Panc1 (cell line): ENCODE results near the gene TRIM37. TPM values are rescaled to one million over a fixed set of nuclear protein-coding genes. Genes with fewer than 3 reads are reported as not detected.

ENCODE experiments used
- ATAC-seq: fragments of 200-7000 bp; cut with Tn5 transposase; 2 replicates; pipeline ENCODE4 v1.9.1; 2020; ENCODE audit warnings: mild to moderate bottlenecking, moderate library complexity
- BruUV-seq: library from RNA; stranded (reverse); fragments of 400-500 nt; replicated peaks from 2 replicates; lab custom pipeline; 2021; lab: Mats Ljungman, UMichigan
- CTCF ChIA-PET: fragments of 300-600 bp; sonication (Branson Sonifier 250); formaldehyde crosslinking; loops from one replicate; lab custom pipeline; 2022; ENCODE audit warnings: antibody characterized with exemption; lab: Charles Lee
- POLR2A ChIA-PET: fragments of 300-600 bp; sonication (Branson Sonifier 250); formaldehyde crosslinking; loops from one replicate; lab custom pipeline; 2022; ENCODE audit warnings: antibody characterized with exemption; lab: Charles Lee
- DNase-seq: peaks from one replicate; pipeline ENCODE4 v3.0.0-alpha.2; 2010; ENCODE audit warnings: low read depth, low spot score
- H3K27ac ChIP-seq: 2 replicates; pipeline ENCODE4 v1.5.1; 2011; ENCODE audit warnings: mild to moderate bottlenecking, low read length, inconsistent platforms
- H3K27me3 ChIP-seq: fragments of 200-500 bp; sonication (Bioruptor generic); 2 replicates; pipeline ENCODE4 v1.6.0; 2014; ENCODE audit warnings: low read length, inconsistent platforms; ENCODE audit not compliant: control insufficient read depth, insufficient read depth
- H3K36me3 ChIP-seq: fragments of 200-500 bp; sonication (Bioruptor generic); 2 replicates; pipeline ENCODE4 v1.5.1; 2014; ENCODE audit warnings: inconsistent platforms, mild to moderate bottlenecking, low read length, moderate library complexity; ENCODE audit not compliant: control insufficient read depth, insufficient read depth
- H3K4me1 ChIP-seq: 2 replicates; pipeline ENCODE4 v1.5.1; 2011; ENCODE audit warnings: inconsistent platforms, mild to moderate bottlenecking, low read length, moderate library complexity; ENCODE audit not compliant: control insufficient read depth, insufficient read depth
- H3K4me3 ChIP-seq, 2 experiments: 2 replicates each; pipeline ENCODE4 v1.5.1; 2011 to 2012; ENCODE audit warnings: low read depth in 2 of 2, low read length in 2 of 2, mild to moderate bottlenecking in 2 of 2, inconsistent platforms in 1 of 2, moderate library complexity in 1 of 2
- H3K9me3 ChIP-seq: fragments of 200-500 bp; sonication (Bioruptor generic); 2 replicates; pipeline ENCODE4 v1.5.1; 2014; ENCODE audit warnings: low read depth, mild to moderate bottlenecking, inconsistent platforms, low read length, moderate library complexity; ENCODE audit not compliant: control insufficient read depth, insufficient read depth
- POLR2AphosphoS5 ChIP-seq: IDR thresholded peaks from 2 replicates; pipeline ENCODE4 v1.6.1; 2012; ENCODE audit warnings: mild to moderate bottlenecking, low read depth, low read length, moderate library complexity
- SIN3A ChIP-seq: IDR thresholded peaks from 2 replicates; pipeline ENCODE4 v1.6.1; 2012; ENCODE audit warnings: low read depth, mild to moderate bottlenecking, low read length, moderate library complexity, borderline replicate concordance; ENCODE audit not compliant: insufficient read depth
- TCF7L2 ChIP-seq: IDR thresholded peaks from 2 replicates; pipeline ENCODE4 v1.6.1; 2011; ENCODE audit warnings: mild to moderate bottlenecking, low read depth, low read length, inconsistent platforms
- in situ Hi-C: cut with HindIII; loops from 2 replicates; pipeline ENCODE4 v1.10.0; 2016; ENCODE audit warnings: low sequenced_read_pairs, low pct_unique_long_range_greater_than_20kb
- intact Hi-C: fragments of 100-400 bp; cut with micrococcal nuclease; formaldehyde crosslinking; loops from one replicate; pipeline ENCODE4 v1.10.0; 2022; ENCODE audit not compliant: unreplicated experiment
- total RNA-seq: library from RNA; stranded (reverse); gene quantifications from one replicate; pipeline ENCODE4 v1.2.1, GENCODE V29; 2021; ENCODE audit not compliant: unreplicated experiment
- TF ChIP-seq, protein P1 (sequence below), 2 experiments: IDR thresholded peaks; 2 replicates each; pipeline ENCODE4 v1.6.1; 2011 to 2012; ENCODE audit warnings: low read depth in 2 of 2, control low read depth in 1 of 2, low read length in 1 of 2, mild to moderate bottlenecking in 1 of 2, moderate library complexity in 1 of 2; ENCODE audit not compliant: insufficient read depth in 1 of 2
- TF ChIP-seq, protein P2 (sequence below): fragments of 450-650 bp; IDR thresholded peaks from 2 replicates; pipeline ENCODE4 v1.5.1; 2017; ENCODE audit warnings: mild to moderate bottlenecking

TRIM37 gene
- total RNA-seq, 1 experiment from 2014 or later, result 43.3 TPM

DNA sequence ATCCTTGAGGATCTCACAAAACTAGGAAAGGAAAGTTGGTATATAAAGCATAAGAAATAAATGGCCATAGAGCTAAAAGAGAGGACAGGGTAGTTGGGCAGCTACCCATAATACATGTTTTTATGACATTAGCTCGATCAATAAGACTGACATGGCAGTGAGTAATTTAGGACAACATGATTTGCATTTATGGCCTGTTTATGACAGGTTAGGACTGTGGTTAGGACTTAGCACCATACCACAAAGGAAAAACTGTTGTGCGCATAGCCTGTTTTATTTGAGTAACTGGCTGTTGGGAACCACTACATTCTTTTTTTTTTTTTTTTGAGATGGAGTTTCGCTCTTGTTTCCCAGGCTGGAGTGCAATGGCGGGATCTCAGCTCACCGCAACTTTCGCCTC, 18.0 kb upstream of the TRIM37 start:
- no TSS peak for BruUV-seq
- intact Hi-C loops (no loop called here), in situ Hi-C loops (no loop called here)
- ATAC-seq, result no peak
- no peaks in the 10 kb centered on the region for H3K27me3 ChIP-seq
- CTCF ChIA-PET, result no interaction called here
- POLR2A ChIA-PET, result interaction anchor here (1.3 kb wide), 1 partner anchor 14 kb away, joined by 8 read pairs; no protein-coding TSS in a partner anchor
- no peaks in the 10 kb centered on the region for H3K9me3 ChIP-seq
- peaks cover under 1% of the 10 kb centered on the region; the same call in 1 of the 2 replicates for H3K36me3 ChIP-seq
- TF ChIP-seq POLR2AphosphoS5, result no peak
- TF ChIP-seq, protein P1, sequence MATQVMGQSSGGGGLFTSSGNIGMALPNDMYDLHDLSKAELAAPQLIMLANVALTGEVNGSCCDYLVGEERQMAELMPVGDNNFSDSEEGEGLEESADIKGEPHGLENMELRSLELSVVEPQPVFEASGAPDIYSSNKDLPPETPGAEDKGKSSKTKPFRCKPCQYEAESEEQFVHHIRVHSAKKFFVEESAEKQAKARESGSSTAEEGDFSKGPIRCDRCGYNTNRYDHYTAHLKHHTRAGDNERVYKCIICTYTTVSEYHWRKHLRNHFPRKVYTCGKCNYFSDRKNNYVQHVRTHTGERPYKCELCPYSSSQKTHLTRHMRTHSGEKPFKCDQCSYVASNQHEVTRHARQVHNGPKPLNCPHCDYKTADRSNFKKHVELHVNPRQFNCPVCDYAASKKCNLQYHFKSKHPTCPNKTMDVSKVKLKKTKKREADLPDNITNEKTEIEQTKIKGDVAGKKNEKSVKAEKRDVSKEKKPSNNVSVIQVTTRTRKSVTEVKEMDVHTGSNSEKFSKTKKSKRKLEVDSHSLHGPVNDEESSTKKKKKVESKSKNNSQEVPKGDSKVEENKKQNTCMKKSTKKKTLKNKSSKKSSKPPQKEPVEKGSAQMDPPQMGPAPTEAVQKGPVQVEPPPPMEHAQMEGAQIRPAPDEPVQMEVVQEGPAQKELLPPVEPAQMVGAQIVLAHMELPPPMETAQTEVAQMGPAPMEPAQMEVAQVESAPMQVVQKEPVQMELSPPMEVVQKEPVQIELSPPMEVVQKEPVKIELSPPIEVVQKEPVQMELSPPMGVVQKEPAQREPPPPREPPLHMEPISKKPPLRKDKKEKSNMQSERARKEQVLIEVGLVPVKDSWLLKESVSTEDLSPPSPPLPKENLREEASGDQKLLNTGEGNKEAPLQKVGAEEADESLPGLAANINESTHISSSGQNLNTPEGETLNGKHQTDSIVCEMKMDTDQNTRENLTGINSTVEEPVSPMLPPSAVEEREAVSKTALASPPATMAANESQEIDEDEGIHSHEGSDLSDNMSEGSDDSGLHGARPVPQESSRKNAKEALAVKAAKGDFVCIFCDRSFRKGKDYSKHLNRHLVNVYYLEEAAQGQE (IDR thresholded peaks at IDR 0.05; ENCODE audit: insufficient read depth in 1 of 2, low read depth in 2 of 2, low read length in 1 of 2), result no peak
- no peak for TF ChIP-seq SIN3A
- no peak for TF ChIP-seq TCF7L2
- TF ChIP-seq, protein P2, sequence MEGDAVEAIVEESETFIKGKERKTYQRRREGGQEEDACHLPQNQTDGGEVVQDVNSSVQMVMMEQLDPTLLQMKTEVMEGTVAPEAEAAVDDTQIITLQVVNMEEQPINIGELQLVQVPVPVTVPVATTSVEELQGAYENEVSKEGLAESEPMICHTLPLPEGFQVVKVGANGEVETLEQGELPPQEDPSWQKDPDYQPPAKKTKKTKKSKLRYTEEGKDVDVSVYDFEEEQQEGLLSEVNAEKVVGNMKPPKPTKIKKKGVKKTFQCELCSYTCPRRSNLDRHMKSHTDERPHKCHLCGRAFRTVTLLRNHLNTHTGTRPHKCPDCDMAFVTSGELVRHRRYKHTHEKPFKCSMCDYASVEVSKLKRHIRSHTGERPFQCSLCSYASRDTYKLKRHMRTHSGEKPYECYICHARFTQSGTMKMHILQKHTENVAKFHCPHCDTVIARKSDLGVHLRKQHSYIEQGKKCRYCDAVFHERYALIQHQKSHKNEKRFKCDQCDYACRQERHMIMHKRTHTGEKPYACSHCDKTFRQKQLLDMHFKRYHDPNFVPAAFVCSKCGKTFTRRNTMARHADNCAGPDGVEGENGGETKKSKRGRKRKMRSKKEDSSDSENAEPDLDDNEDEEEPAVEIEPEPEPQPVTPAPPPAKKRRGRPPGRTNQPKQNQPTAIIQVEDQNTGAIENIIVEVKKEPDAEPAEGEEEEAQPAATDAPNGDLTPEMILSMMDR, result no peak
- DNase-seq, result no peak
- H3K4me3 ChIP-seq, result no peak overlapping the region
- H3K4me1 ChIP-seq, result no peaks in the 10 kb centered on the region
- no peak overlapping the region for H3K27ac ChIP-seq

DNA sequence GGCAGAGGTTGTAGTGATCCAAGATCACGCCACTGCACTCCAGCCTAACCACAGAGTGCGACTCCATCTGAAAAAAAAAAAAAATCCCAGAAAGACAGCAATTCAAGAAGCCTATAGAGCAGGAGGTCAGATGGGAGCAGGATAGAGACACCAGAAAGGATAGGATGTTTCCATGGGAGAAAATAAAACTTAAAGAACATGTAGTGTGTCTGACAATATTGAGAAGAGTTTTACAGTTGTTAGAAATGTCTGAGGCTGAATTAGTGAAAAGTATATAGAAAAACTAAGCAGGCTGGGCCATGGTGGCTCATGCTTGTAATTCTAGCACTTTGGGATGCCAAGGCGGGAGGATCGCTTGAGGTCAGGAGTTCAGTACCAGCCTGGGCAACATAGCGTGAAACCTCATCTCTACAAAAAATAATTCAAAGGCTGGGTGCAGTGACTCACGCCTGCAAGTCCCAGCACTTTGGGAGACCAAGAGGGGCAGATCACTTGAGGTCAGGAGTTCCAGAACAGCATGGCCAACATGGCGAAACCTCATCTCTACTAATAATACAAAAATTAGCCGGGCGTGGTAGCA, 15.3 kb upstream of the TRIM37 start:
- Histone ChIP-seq H3K27me3 (no peaks in the 10 kb centered on the region), H3K36me3 (peaks cover 2% of the 10 kb centered on the region; the same call in 1 of the 2 replicates), H3K9me3 (no peaks in the 10 kb centered on the region), H3K4me1 (no peaks in the 10 kb centered on the region), H3K27ac (no peak overlapping the region), H3K4me3 (no peak overlapping the region)
- DNase-seq (no peak), ATAC-seq (no peak)
- POLR2A ChIA-PET, result no interaction called here
- BruUV-seq, result no TSS peak
- no peak for TF ChIP-seq TCF7L2
- intact Hi-C loops, result no loop called here
- CTCF ChIA-PET, result no interaction called here
- in situ Hi-C loops, result no loop called here

DNA sequence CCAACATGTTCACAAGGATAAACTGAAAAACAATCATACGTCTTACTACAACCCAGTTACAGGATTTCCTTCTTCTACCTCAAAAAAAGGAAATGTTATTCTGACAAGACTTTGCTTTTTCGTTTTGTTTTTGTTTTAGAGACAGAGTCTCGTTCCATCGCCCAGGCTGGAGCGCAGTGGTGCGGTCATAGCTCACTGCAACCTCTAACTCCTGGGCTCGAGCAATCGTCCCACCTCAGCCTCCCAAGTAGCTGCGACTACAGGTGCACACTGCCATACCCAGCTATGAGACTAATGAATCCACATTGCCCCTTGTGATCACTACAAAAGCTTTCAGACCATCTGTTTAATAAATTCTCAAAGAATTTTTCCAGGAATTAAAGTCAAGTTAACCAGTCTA, 8.8 kb upstream of the TRIM37 start:
- in situ Hi-C loops, result no loop called here
- ChIA-PET POLR2A (no interaction called here), CTCF (no interaction called here)
- Histone ChIP-seq H3K4me3 (no peak overlapping the region), H3K9me3 (no peaks in the 10 kb centered on the region), H3K36me3 (peaks cover 2% of the 10 kb centered on the region; the same call in 1 of the 2 replicates), H3K4me1 (no peaks in the 10 kb centered on the region), H3K27ac (no peak overlapping the region), H3K27me3 (no peaks in the 10 kb centered on the region)
- DNase-seq (no peak), ATAC-seq (no peak)
- intact Hi-C loops, result no loop called here
- BruUV-seq, result no TSS peak
- TF ChIP-seq SIN3A, result no peak
- TF ChIP-seq, protein P1 (IDR thresholded peaks at IDR 0.05; ENCODE audit: insufficient read depth in 1 of 2, low read depth in 2 of 2, low read length in 1 of 2), result no peak
- TF ChIP-seq, protein P2, result no peak
- no peak for TF ChIP-seq POLR2AphosphoS5
- no peak for TF ChIP-seq TCF7L2
